Heart right ventricle (tissue), 16 donors: ENCODE measurements around the gene CCNDBP1. TPM values are rescaled to one million over a fixed set of nuclear protein-coding genes. Genes with fewer than 3 reads are reported as not detected.

Source experiments
- ATAC-seq, 8 donors: fragments of 200-7000 bp; cut with Tn5 transposase; one replicate each; pipeline ENCODE4 v1.9.1; 2020; ENCODE audit warnings: mild to moderate bottlenecking in 8 of 8, moderate library complexity in 8 of 8, moderate number of reproducible peaks in 1 of 8
- DNase-seq, 2 donors: peaks; one replicate each; pipeline ENCODE4 v3.0.0-alpha.2; 2020
- H3K27ac ChIP-seq, 10 donors: fragments of 200-600 bp; sonication (generic) in 2 of 10; one replicate each; pipeline versions ENCODE4 v1.5.0 to v1.8.0; 2020 to 2022; ENCODE audit warnings: mild to moderate bottlenecking in 3 of 10
- H3K27me3 ChIP-seq, 7 donors: fragments of 200-600 bp; one replicate each; pipeline ENCODE4 v1.8.0; 2021 to 2022; ENCODE audit warnings: mild to moderate bottlenecking in 2 of 7
- H3K36me3 ChIP-seq, 9 donors: fragments of 200-600 bp; sonication (generic) in 1 of 9; one replicate each; pipeline versions ENCODE4 v1.5.0 to v1.8.0; 2020 to 2022; ENCODE audit warnings: mild to moderate bottlenecking in 2 of 9
- H3K4me1 ChIP-seq, 9 donors: fragments of 200-600 bp; sonication (generic) in 1 of 9; one replicate each; pipeline versions ENCODE4 v1.5.0 to v1.8.0; 2020 to 2022; ENCODE audit warnings: mild to moderate bottlenecking in 4 of 9
- H3K4me3 ChIP-seq, 10 donors: fragments of 200-600 bp; sonication (generic) in 2 of 10; one replicate each; pipeline versions ENCODE4 v1.5.0 to v1.8.0; 2020 to 2022; ENCODE audit warnings: mild to moderate bottlenecking in 7 of 10, moderate library complexity in 2 of 10
- H3K9me3 ChIP-seq, 11 donors: fragments of 200-600 bp in 10 of 11; sonication (generic) in 2 of 11; one replicate each; pipeline versions ENCODE4 v1.5.0 to v1.8.0; 2013 to 2022; ENCODE audit warnings: mild to moderate bottlenecking in 2 of 11, control low read depth in 1 of 11, moderate library complexity in 1 of 11
- WGBS, 2 donors: extraction: QIAGEN DNeasy Blood & Tissue Kit; methylation state at CpG; one replicate each; pipeline ENCODE4 v1.1.7; 2013; ENCODE audit warnings: inconsistent platforms in 1 of 2; 5-methylcytosine and 5-hydroxymethylcytosine counted together
- intact Hi-C, 10 donors: fragments of 100-400 bp; cut with DNase I; formaldehyde crosslinking; loops; one replicate each; pipeline versions ENCODE4 v1.11.1 to v1.14.2; 2022
- polyA plus RNA-seq, 2 donors: library from polyadenylated mRNA; stranded (reverse); fragments of 200-250 nt; gene quantifications; one replicate each; pipeline ENCODE4 v1.2.3, GENCODE V29; 2013
- total RNA-seq, 10 donors: library from RNA; stranded (reverse); fragmentation: NEBNext Ultra II Directional in 3 of 10; extraction: Animal tissue kit (Norgen Biotek cat#: 25700) in 3 of 10; gene quantifications; one replicate each; pipeline versions ENCODE4 v1.2.1 to v1.2.4, GENCODE V29; 2021 to 2023
- TF ChIP-seq, protein P1 (sequence below), 9 donors: fragments of 200-600 bp; sonication (generic) in 2 of 9; IDR thresholded peaks; one replicate each; pipeline versions ENCODE4 v1.5.0 to v1.8.0; 2021 to 2022; ENCODE audit warnings: antibody characterized with exemption in 9 of 9, mild to moderate bottlenecking in 5 of 9, moderate library complexity in 1 of 9
- donor health status: Arrhythmogenic right ventricular cardiomyopathy.
- donor health status: ischemic (EF 13 %, LVEDD 7.1; RV severe dilation, severe dysfunction).
- donor health status: healthy with polysubstance abuse.
- donor health status: DM: no; HTN: yes; CAD: no.
- donor health status: DM: no; HTN: no; CAD: no.
- donor health status: ischemic (EF 25% LVEDD 6.9; RV normal size, moderate dysfunction).
- donor health status: ischemic (EF 25% LVEDD 5.7; RV mildly dilated, moderate dysfunction).
- donor health status: healthy.
- donor health status: DM: yes; HTN: yes; CAD: no.
- donor health status: Ischemic cardiomyopathy.
- donor health status: ischemic (EF 35%, LVEDD 5.7; RV mildly dilated, moderate dysfunction).
- donor health status: nonischemic (EF 11% LVEDD 7.7; RV severe dilation, severe dysfunction).
- donor health status: DM: yes; HTN: yes; CAD: no.
- donor health status: PGD.
- donor health status: ischemic (EF 29% LVEDD 5.4; RV normal size, mild dysfunction).
- donor health status: nonischemic (EF 23%, LVEDD 6.1; RV moderate dilation, normal function).

Gene CCNDBP1
- total and polyA plus RNA-seq, 12 donors: 27.6 to 65.1 (median 59.0) TPM

DNA sequence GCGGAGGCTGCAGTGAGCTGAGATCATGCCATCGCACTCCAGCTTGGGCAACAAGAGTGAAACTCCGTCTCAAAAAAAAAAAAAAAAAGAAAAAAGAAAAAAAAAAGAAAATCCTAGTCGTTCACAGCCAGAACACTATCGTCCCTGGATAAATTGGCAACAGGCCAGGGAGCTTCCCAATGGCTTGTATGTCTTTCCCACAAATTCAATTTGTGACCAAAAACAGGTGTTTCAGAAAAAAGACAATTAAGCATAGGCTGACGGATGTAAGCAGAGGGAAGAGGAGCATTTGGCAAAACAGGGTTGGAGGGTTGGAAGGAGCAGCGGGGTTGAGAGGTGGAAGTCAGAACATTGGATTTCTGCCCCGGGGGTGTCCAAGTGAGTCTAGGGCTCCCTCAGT is 27.1 kb downstream of the CCNDBP1 start:
- DNase-seq (no peak), ATAC-seq (no peak)
- intact Hi-C loops: no loop called here
- Histone ChIP-seq H3K27ac (no peak overlapping the region), H3K36me3 (no peaks in the 10 kb centered on the region), H3K4me3 (no peak overlapping the region), H3K27me3 (peaks cover 0 to 26% (median 7%) of the 10 kb centered on the region in 7 donors), H3K4me1 (peaks cover 0 to 10% (median 0%) of the 10 kb centered on the region in 9 donors), H3K9me3 (no peaks in the 10 kb centered on the region)
- WGBS, 2 donors: 70 to 77% methylated on average over 7 to 8 of the region's 8 CpGs
- TF ChIP-seq, protein P1, sequence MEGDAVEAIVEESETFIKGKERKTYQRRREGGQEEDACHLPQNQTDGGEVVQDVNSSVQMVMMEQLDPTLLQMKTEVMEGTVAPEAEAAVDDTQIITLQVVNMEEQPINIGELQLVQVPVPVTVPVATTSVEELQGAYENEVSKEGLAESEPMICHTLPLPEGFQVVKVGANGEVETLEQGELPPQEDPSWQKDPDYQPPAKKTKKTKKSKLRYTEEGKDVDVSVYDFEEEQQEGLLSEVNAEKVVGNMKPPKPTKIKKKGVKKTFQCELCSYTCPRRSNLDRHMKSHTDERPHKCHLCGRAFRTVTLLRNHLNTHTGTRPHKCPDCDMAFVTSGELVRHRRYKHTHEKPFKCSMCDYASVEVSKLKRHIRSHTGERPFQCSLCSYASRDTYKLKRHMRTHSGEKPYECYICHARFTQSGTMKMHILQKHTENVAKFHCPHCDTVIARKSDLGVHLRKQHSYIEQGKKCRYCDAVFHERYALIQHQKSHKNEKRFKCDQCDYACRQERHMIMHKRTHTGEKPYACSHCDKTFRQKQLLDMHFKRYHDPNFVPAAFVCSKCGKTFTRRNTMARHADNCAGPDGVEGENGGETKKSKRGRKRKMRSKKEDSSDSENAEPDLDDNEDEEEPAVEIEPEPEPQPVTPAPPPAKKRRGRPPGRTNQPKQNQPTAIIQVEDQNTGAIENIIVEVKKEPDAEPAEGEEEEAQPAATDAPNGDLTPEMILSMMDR (IDR thresholded peaks at IDR 0.05): no peak

DNA sequence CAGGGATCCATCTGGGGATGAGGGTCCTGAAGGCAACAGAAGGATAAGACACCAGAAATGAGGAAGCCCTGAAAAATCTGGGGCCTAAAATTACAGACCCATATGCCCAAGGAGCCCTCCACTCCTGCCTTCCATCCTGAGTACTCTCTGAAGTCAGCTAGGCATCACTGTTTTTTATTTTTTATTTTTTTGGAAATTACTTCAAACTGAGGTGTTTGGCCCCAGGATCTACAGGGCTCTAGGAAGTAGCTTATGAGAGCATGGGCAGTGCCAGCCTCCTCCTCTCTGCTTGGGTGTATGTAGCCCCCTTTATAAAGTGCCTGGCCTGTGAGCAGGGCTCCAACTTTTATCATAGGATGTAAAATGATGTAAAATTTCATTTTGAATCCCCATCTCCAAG is 27.7 kb downstream of the CCNDBP1 start:
- no peak overlapping the region for H3K4me3 ChIP-seq
- TF ChIP-seq, protein P1 (IDR thresholded peaks at IDR 0.05): no peak
- no peak for DNase-seq
- no peaks in the 10 kb centered on the region for H3K9me3 ChIP-seq
- peaks cover 0 to 22% (median 7%) of the 10 kb centered on the region in 7 donors for H3K27me3 ChIP-seq
- intact Hi-C loops: no loop called here
- H3K4me1 ChIP-seq: peaks cover 0 to 10% (median 0%) of the 10 kb centered on the region in 9 donors
- no peak for ATAC-seq
- H3K36me3 ChIP-seq: no peaks in the 10 kb centered on the region
- H3K27ac ChIP-seq: no peak overlapping the region

DNA sequence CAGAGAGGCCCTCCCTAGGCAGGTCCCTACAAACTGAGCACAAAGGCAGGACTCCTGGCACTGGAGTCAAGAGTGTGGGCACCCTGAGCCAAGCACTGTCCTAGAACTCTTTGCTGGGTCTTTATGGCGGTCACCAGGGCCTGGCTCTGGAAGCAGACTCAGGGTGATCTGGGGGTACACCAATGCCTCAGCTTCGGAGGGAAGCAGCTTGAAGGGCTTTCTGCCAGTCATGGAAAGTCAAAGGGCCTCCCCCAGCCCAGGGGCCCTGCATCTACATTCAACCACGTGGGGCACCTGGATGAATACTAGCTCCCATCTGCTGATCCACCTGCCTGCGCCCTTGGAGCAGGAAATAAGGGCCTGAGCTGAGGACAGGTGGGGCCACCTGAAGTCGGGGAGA is 28.3 kb downstream of the CCNDBP1 start:
- intact Hi-C loops: no loop called here
- WGBS, 2 donors: 84 to 89% methylated on average over 5 of the region's 5 CpGs
- ATAC-seq: no peak
- H3K4me1 ChIP-seq: peaks cover 0 to 10% (median 0%) of the 10 kb centered on the region in 9 donors
- TF ChIP-seq, protein P1 (IDR thresholded peaks at IDR 0.05): no peak
- no peaks in the 10 kb centered on the region for H3K9me3 ChIP-seq
- H3K36me3 ChIP-seq: no peaks in the 10 kb centered on the region
- no peak overlapping the region for H3K27ac ChIP-seq
- DNase-seq: no peak
- H3K4me3 ChIP-seq: no peak overlapping the region
- peaks cover 0 to 17% (median 10%) of the 10 kb centered on the region in 7 donors for H3K27me3 ChIP-seq

DNA sequence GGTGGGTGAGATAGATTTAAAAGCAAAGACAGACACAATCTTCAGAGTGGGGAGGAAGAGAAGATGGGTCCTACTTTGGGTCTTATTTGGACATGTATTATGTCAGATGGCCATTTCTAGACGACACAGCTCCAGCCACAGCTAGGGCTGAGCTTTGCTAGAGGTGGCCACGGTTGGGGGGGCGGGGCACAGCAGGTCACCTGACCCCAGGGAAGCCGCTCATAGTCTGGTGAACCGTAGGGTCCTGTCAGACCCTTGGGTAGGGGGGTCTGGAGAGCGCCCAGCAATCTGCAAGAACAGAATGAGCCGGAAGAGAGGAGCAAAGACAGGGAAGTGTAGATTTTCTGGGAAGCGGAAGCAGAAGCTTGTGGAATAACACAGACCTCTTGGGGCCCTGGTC is 29.0 kb downstream of the CCNDBP1 start:
- Histone ChIP-seq H3K36me3 (no peaks in the 10 kb centered on the region), H3K9me3 (no peaks in the 10 kb centered on the region), H3K4me3 (no peak overlapping the region), H3K27me3 (peaks cover 0 to 13% (median 5%) of the 10 kb centered on the region in 7 donors), H3K27ac (no peak overlapping the region), H3K4me1 (peaks cover 0 to 10% (median 0%) of the 10 kb centered on the region in 9 donors)
- intact Hi-C loops: no loop called here
- 68 to 70% methylated on average over 8 of the region's 8 CpGs for WGBS, 2 donors
- ATAC-seq: no peak
- TF ChIP-seq, protein P1 (IDR thresholded peaks at IDR 0.05): no peak
- no peak for DNase-seq
